Measurements from ENCODE around the gene B3GALT4. TPM values are rescaled to one million over a fixed set of nuclear protein-coding genes. Genes with fewer than 3 reads are reported as not detected.

Gene B3GALT4
- total RNA-seq, 2 experiments from 2014 or later = 11.1 to 12.7 TPM

DNA sequence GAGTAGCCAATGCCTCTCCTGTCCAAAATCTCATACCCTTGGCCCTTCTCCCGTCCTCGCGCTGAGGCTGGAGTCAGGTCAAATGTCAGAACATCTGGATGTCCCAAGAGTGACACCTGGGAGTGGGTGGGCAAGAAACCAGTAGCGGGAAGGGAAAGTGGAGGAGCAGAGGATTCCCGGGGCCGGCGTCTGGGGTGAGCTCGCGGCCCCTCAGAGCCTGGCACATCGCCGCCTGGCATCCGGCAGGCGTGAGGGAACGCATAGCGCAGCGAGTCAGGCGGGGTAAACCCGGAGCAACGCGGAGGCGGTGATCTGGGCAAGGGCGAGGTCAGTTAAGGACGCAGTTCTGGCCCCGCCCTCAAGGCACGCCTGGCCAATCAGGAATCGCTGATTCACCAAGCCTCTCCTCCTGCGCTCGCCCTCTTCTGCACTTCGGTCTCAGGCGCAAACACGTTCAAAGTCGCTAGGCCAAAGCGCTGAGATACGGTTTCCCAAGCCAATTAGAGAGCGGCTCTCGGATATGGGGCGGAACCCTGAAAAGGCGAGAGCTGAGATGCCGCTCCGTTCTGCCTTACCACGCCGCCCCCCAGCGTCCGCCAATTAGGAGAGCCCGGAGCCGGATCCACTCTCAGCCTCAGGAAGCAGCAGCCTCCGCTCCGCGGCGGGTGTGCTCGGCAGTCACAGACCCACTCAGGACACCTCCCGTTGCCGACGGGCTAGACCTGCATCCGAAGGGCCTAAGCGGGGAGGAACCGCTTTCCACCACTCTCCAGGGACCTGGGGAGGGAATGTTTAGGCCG lies 27.8 kb upstream of the B3GALT4 start:
- ATAC-seq (ENCODE audit: poor library complexity) = peak; percentile 83
- POLR2A ChIA-PET = interaction anchor here (0.5 to 4.0 kb wide), 42 partner anchors 11 to 1585 kb away, joined by 3 to 95 read pairs (median 6); partner anchors contain the start of genes B3GALT4, BRD2, GPANK1 and HLA-DMA
- Histone ChIP-seq H3K27me3 (ENCODE audit: control insufficient read depth in 1 of 2, insufficient read depth in 2 of 2, low read length in 2 of 2) (no peaks in the 10 kb centered on the region), H3K27ac (ENCODE audit: low read depth in 1 of 2, low read length in 2 of 2) (peak overlapping the region; percentile 98), H3K36me3 (ENCODE audit: insufficient read depth, low read length) (peaks cover 17% of the 10 kb centered on the region), H3K4me3 (ENCODE audit: low read length) (peak overlapping the region; percentile 70), H3K4me1 (ENCODE audit: insufficient read depth, low read length) (peaks cover 32% of the 10 kb centered on the region), H3K9me3 (ENCODE audit: control insufficient read depth in 1 of 2, insufficient read depth in 1 of 2, low read length in 2 of 2) (no peaks in the 10 kb centered on the region)
- intact Hi-C loops (cut with DNase I, micrococcal nuclease) = loop anchor here (1.0 to 2.0 kb wide), 9 partner anchors 22 to 364 kb away; partner anchors contain the start of genes RING1 (in 2 of the 2), VPS52 (in 2 of the 2), RXRB (in 1 of the 2) and SLC39A7 (in 1 of the 2)
- peak overlapping the region; percentile 97 for H3K27ac Mint-ChIP-seq
- H3K4me3 Mint-ChIP-seq = peak overlapping the region; percentile 92
- DNase-seq = peak; percentile 89 to 99 (median 94)
- TF ChIP-seq CTCF (IDR thresholded peaks at IDR 0.05) = peak; percentile 32
- CTCF ChIA-PET = interaction anchor here (0.7 to 6.8 kb wide), 28 partner anchors 9 to 372 kb away, joined by 3 to 76 read pairs (median 4); partner anchors contain the start of genes B3GALT4, HSD17B8, ITPR3 and RGL2
- H3K4me1 Mint-ChIP-seq (ENCODE audit: low read depth) = peaks cover 37% of the 10 kb centered on the region
- H3K9me3 Mint-ChIP-seq = no peaks in the 10 kb centered on the region
- H3K27me3 Mint-ChIP-seq = no peaks in the 10 kb centered on the region
- H3K36me3 Mint-ChIP-seq (ENCODE audit: low read depth) = peaks cover 24% of the 10 kb centered on the region

- peak overlapping the region; percentile 70 for H3K4me3 ChIP-seq (ENCODE audit: low read length)
- intact Hi-C loops (cut with DNase I, micrococcal nuclease) = loop anchor here (1.0 to 2.0 kb wide), 5 partner anchors 21 to 235 kb away; partner anchors contain the start of genes RING1 (in 2 of the 2), VPS52 (in 2 of the 2), RXRB (in 1 of the 2) and SLC39A7 (in 1 of the 2)
- ChIA-PET POLR2A (interaction anchor here (0.7 to 4.0 kb wide), 31 partner anchors 10 to 405 kb away, joined by 3 to 95 read pairs (median 11); partner anchors contain the start of genes B3GALT4, HLA-DMA, HSD17B8 and ITPR3), CTCF (interaction anchor here (1.3 to 6.8 kb wide), 10 partner anchors 22 to 461 kb away, joined by 3 to 76 read pairs (median 8); partner anchors contain the start of genes B3GALT4, RPS18, UQCC2 and VPS52)
- H3K36me3 ChIP-seq (ENCODE audit: insufficient read depth, low read length) = peaks cover 20% of the 10 kb centered on the region
- TF ChIP-seq CTCF (IDR thresholded peaks at IDR 0.05) = no peak
- no peaks in the 10 kb centered on the region for H3K27me3 ChIP-seq (ENCODE audit: control insufficient read depth in 1 of 2, insufficient read depth in 2 of 2, low read length in 2 of 2)
- H3K27ac Mint-ChIP-seq = peak overlapping the region; percentile 97
- H3K9me3 Mint-ChIP-seq = no peaks in the 10 kb centered on the region
- ATAC-seq (ENCODE audit: poor library complexity) (no peak), DNase-seq (peak in 1 of 14 experiments; percentile 1)
- H3K9me3 ChIP-seq (ENCODE audit: control insufficient read depth in 1 of 2, insufficient read depth in 1 of 2, low read length in 2 of 2) = no peaks in the 10 kb centered on the region
- H3K4me1 Mint-ChIP-seq (ENCODE audit: low read depth) = peaks cover 37% of the 10 kb centered on the region
- H3K4me1 ChIP-seq (ENCODE audit: insufficient read depth, low read length) = peaks cover 32% of the 10 kb centered on the region
- H3K27ac ChIP-seq (ENCODE audit: low read depth in 1 of 2, low read length in 2 of 2) = peak overlapping the region; percentile 89 to 98
- no peaks in the 10 kb centered on the region for H3K27me3 Mint-ChIP-seq
- peaks cover 24% of the 10 kb centered on the region for H3K36me3 Mint-ChIP-seq (ENCODE audit: low read depth)
- peak overlapping the region; percentile 92 for H3K4me3 Mint-ChIP-seq
Observed at GRCh38 chr6:33249732-33250630, 26.9 kb upstream of the B3GALT4 start.

DNA sequence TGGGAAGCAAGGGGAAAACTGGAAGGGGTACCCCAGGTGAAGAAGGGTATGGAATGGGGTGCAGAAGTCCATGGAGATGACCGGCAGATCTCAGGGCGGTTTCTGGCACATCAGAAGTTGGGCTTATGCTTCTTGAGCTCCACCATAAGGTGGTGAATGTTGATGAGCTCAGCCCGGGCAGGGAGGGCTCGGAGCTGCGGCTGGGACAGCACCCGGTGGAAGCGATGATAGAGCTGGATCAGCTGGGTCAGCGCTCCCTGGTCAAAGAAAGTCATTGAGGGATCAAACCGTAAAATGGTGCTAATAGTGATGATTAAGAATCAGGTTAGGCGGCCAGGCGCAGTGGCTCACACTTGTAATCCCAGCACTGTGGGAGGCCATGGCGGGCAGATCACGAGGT lies 26.2 kb upstream of the B3GALT4 start:
- H3K27me3 Mint-ChIP-seq = no peaks in the 10 kb centered on the region
- DNase-seq (no peak), ATAC-seq (ENCODE audit: poor library complexity) (no peak)
- CTCF ChIA-PET = interaction anchor here (1.6 to 6.8 kb wide), 4 partner anchors 21 to 461 kb away, joined by 3 to 76 read pairs (median 11); partner anchors contain the start of genes B3GALT4, RPS18, UQCC2 and VPS52
- peak overlapping the region; percentile 43 for H3K4me3 Mint-ChIP-seq
- H3K27me3 ChIP-seq (ENCODE audit: control insufficient read depth in 1 of 2, insufficient read depth in 2 of 2, low read length in 2 of 2) = no peaks in the 10 kb centered on the region
- intact Hi-C loops (cut with DNase I, micrococcal nuclease) = no loop called here
- H3K27ac ChIP-seq (ENCODE audit: low read depth in 1 of 2, low read length in 2 of 2) = no peak overlapping the region
- H3K4me1 Mint-ChIP-seq (ENCODE audit: low read depth) = peaks cover 37% of the 10 kb centered on the region
- peak overlapping the region; percentile 97 for H3K27ac Mint-ChIP-seq
- TF ChIP-seq CTCF (IDR thresholded peaks at IDR 0.05) = no peak
- H3K9me3 Mint-ChIP-seq = no peaks in the 10 kb centered on the region
- peaks cover 20% of the 10 kb centered on the region for H3K36me3 ChIP-seq (ENCODE audit: insufficient read depth, low read length)
- H3K4me1 ChIP-seq (ENCODE audit: insufficient read depth, low read length) = peaks cover 32% of the 10 kb centered on the region
- peaks cover 26% of the 10 kb centered on the region for H3K36me3 Mint-ChIP-seq (ENCODE audit: low read depth)
- no peak overlapping the region for H3K4me3 ChIP-seq (ENCODE audit: low read length)
- no peaks in the 10 kb centered on the region for H3K9me3 ChIP-seq (ENCODE audit: control insufficient read depth in 1 of 2, insufficient read depth in 1 of 2, low read length in 2 of 2)
- POLR2A ChIA-PET = interaction anchor here (0.8 to 4.0 kb wide), 7 partner anchors 12 to 94 kb away, joined by 3 to 95 read pairs (median 21); partner anchors contain the start of genes B3GALT4, RGL2, RPS18 and RXRB

All from CD4-positive, alpha-beta T cell (primary cell).